ENCODE measurements around the gene EIF2B2.

The EIF2B2 gene

DNA sequence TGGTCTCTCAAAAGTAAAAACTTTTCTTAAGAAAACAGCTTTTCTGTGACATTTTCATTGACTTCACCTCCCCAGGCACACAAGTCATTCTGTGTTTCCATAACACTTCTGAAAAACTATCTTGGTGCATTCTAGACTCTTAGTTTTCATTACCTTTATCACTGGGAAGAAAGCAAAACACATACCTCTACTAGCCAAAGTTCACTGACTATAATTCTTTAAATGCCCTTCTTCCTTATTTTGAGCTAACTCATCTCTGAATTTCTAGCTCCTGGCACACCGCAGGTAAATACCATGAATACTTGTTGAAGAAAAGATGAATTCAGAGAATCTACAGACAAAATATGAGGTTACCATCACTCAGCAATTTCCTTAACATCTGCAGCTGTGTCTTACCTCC, 27.4 kb downstream of the EIF2B2 start:
- H3K4me3 ChIP-seq (ENCODE audit: insufficient read length, low read depth) = no peak overlapping the region
- H3K36me3 ChIP-seq (ENCODE audit: insufficient read depth, insufficient read length, low read length) = peaks cover 39% of the 10 kb centered on the region
- no peaks in the 10 kb centered on the region for H3K4me1 ChIP-seq (ENCODE audit: insufficient read depth, insufficient read length)
- TF ChIP-seq ZNF274 (IDR thresholded peaks at IDR 0.05; ENCODE audit: low read depth, low read length) (no peak), SUZ12 (IDR thresholded peaks at IDR 0.05; ENCODE audit: extremely low read depth, insufficient read depth, insufficient read length) (no peak), YY1 (IDR thresholded peaks at IDR 0.05; ENCODE audit: insufficient read depth, insufficient read length) (no peak)
- no peaks in the 10 kb centered on the region for H3K9me3 ChIP-seq (ENCODE audit: insufficient read depth, low read length)
- H3K9ac ChIP-seq (ENCODE audit: insufficient read length, low read depth) = no peak overlapping the region
- no peaks in the 10 kb centered on the region for H3K27me3 ChIP-seq (ENCODE audit: insufficient read depth, insufficient read length)
- no peak for DNase-seq (ENCODE audit: low read depth, low spot score)

DNA sequence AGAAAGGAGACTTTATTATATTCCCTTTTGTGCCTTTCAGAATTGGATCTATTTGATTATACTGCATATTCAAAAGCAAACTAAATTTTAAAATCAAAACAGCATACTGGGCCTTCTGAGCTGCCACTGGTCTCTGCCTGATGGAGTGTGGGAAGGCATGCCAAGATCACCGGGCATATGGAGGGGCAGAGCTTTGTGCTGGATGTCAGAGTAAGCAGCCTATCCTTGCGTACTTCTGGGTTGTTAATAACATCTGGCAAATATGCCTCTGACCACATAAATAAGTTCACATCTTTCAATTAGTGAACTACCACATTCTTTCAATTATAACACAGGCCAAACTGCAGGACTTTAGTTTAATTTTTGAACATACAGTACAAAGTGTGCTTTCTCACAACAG, 30.2 kb downstream of the EIF2B2 start:
- TF ChIP-seq YY1 (IDR thresholded peaks at IDR 0.05; ENCODE audit: insufficient read depth, insufficient read length) = no peak
- TF ChIP-seq ZNF274 (IDR thresholded peaks at IDR 0.05; ENCODE audit: low read depth, low read length) = no peak
- no peak for TF ChIP-seq SUZ12 (IDR thresholded peaks at IDR 0.05; ENCODE audit: extremely low read depth, insufficient read depth, insufficient read length)
- H3K4me1 ChIP-seq (ENCODE audit: insufficient read depth, insufficient read length) = no peaks in the 10 kb centered on the region
- no peak for DNase-seq (ENCODE audit: low read depth, low spot score)
- H3K9me3 ChIP-seq (ENCODE audit: insufficient read depth, low read length) = no peaks in the 10 kb centered on the region
- no peak overlapping the region for H3K9ac ChIP-seq (ENCODE audit: insufficient read length, low read depth)
- H3K36me3 ChIP-seq (ENCODE audit: insufficient read depth, insufficient read length, low read length) = peaks cover 37% of the 10 kb centered on the region
- no peaks in the 10 kb centered on the region for H3K27me3 ChIP-seq (ENCODE audit: insufficient read depth, insufficient read length)
- no peak overlapping the region for H3K4me3 ChIP-seq (ENCODE audit: insufficient read length, low read depth)

DNA sequence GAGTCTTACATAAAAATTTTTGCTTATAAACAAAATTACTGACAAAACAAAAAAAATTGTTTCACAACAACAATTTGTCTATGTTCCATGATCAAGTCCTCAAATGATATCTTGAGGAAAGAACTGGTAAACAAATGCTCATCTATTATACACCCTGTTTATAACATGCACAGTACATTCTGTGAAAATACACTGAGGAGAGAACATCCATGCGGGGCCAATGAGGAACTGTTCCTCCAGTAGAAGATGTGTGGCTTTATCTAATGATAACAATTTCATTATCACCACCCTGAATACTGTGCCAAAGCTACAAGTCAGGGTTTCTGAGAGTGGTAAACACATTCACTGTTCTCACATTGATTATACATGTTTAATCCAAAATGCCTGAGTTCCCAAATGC, 37.8 kb downstream of the EIF2B2 start:
- H3K9me3 ChIP-seq (ENCODE audit: insufficient read depth, low read length) = no peaks in the 10 kb centered on the region
- no peak for DNase-seq (ENCODE audit: low read depth, low spot score)
- H3K27me3 ChIP-seq (ENCODE audit: insufficient read depth, insufficient read length) = no peaks in the 10 kb centered on the region
- no peak overlapping the region for H3K4me3 ChIP-seq (ENCODE audit: insufficient read length, low read depth)
- no peak for TF ChIP-seq ZNF274 (IDR thresholded peaks at IDR 0.05; ENCODE audit: low read depth, low read length)
- no peak for TF ChIP-seq SUZ12 (IDR thresholded peaks at IDR 0.05; ENCODE audit: extremely low read depth, insufficient read depth, insufficient read length)
- TF ChIP-seq YY1 (IDR thresholded peaks at IDR 0.05; ENCODE audit: insufficient read depth, insufficient read length) = no peak
- no peak overlapping the region for H3K9ac ChIP-seq (ENCODE audit: insufficient read length, low read depth)
- no peaks in the 10 kb centered on the region for H3K4me1 ChIP-seq (ENCODE audit: insufficient read depth, insufficient read length)
- H3K36me3 ChIP-seq (ENCODE audit: insufficient read depth, insufficient read length, low read length) = peaks cover 38% of the 10 kb centered on the region

DNA sequence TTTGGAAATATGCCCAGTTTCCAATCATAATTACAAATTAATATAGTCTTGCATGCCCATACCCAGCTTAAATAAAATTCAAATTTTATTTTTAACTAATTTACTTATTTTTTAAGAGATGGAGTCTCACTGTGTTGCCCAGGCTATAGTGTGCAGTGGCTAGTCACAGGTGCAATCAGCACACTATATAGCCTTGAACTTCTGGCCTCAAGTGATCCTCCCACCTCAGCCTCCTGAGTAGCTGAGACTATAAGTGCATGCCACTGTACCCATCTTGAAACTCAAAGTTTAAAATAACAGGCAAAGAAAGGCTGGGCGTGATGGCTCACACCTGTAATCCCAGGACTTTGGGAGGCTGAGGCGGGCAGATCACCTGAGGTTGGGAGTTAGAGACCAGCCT, 38.2 kb downstream of the EIF2B2 start:
- TF ChIP-seq ZNF274 (IDR thresholded peaks at IDR 0.05; ENCODE audit: low read depth, low read length) (no peak), YY1 (IDR thresholded peaks at IDR 0.05; ENCODE audit: insufficient read depth, insufficient read length) (no peak), SUZ12 (IDR thresholded peaks at IDR 0.05; ENCODE audit: extremely low read depth, insufficient read depth, insufficient read length) (no peak)
- no peak overlapping the region for H3K4me3 ChIP-seq (ENCODE audit: insufficient read length, low read depth)
- H3K9me3 ChIP-seq (ENCODE audit: insufficient read depth, low read length) = no peaks in the 10 kb centered on the region
- no peak overlapping the region for H3K9ac ChIP-seq (ENCODE audit: insufficient read length, low read depth)
- H3K36me3 ChIP-seq (ENCODE audit: insufficient read depth, insufficient read length, low read length) = peaks cover 38% of the 10 kb centered on the region
- DNase-seq (ENCODE audit: low read depth, low spot score) = no peak
- no peaks in the 10 kb centered on the region for H3K4me1 ChIP-seq (ENCODE audit: insufficient read depth, insufficient read length)
- H3K27me3 ChIP-seq (ENCODE audit: insufficient read depth, insufficient read length) = no peaks in the 10 kb centered on the region

DNA sequence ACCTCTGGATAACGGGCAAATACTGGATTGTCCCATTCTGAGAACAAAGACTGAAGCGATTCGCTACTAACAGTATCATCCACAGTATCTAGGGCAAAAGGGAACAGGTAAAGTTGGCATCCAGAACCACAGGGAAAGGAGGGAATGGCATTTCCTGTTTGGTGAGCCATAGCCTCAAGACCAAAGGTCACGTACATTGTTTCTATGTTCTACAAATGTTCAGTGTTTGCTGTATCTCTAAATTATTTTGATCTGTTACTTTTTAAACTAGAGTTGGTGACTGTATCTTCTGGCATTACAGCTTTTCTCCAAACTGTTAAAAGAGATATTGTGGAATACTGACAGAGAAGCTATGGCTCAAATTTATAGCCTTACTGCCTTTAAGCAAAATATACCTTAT, 38.9 kb downstream of the EIF2B2 start:
- no peaks in the 10 kb centered on the region for H3K9me3 ChIP-seq (ENCODE audit: insufficient read depth, low read length)
- H3K9ac ChIP-seq (ENCODE audit: insufficient read length, low read depth) = no peak overlapping the region
- DNase-seq (ENCODE audit: low read depth, low spot score) = no peak
- no peaks in the 10 kb centered on the region for H3K4me1 ChIP-seq (ENCODE audit: insufficient read depth, insufficient read length)
- H3K36me3 ChIP-seq (ENCODE audit: insufficient read depth, insufficient read length, low read length) = peaks cover 38% of the 10 kb centered on the region
- H3K27me3 ChIP-seq (ENCODE audit: insufficient read depth, insufficient read length) = no peaks in the 10 kb centered on the region
- TF ChIP-seq YY1 (IDR thresholded peaks at IDR 0.05; ENCODE audit: insufficient read depth, insufficient read length) = no peak
- TF ChIP-seq ZNF274 (IDR thresholded peaks at IDR 0.05; ENCODE audit: low read depth, low read length) = no peak
- TF ChIP-seq SUZ12 (IDR thresholded peaks at IDR 0.05; ENCODE audit: extremely low read depth, insufficient read depth, insufficient read length) = no peak
- no peak overlapping the region for H3K4me3 ChIP-seq (ENCODE audit: insufficient read length, low read depth)

DNA sequence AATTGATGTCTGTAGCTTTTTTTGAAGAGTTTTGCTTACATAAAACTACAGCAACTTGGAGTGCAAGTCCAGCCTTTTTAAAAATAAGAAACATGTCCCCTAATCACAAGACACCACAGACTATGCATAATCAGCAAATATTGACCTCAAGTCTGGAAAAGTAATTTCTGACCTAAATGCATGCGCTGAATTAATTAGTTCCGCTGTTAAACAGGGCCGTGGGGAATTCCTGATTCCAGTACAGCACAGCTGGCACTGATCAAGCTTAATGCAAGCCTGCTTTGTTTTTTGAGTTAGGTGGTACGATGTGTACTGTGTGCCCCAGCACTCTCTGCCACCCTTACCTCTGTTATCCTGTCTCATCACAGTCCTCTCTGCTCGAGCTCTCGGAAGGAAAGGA, 39.3 kb downstream of the EIF2B2 start:
- no peaks in the 10 kb centered on the region for H3K27me3 ChIP-seq (ENCODE audit: insufficient read depth, insufficient read length)
- TF ChIP-seq YY1 (IDR thresholded peaks at IDR 0.05; ENCODE audit: insufficient read depth, insufficient read length) (no peak), SUZ12 (IDR thresholded peaks at IDR 0.05; ENCODE audit: extremely low read depth, insufficient read depth, insufficient read length) (no peak), ZNF274 (IDR thresholded peaks at IDR 0.05; ENCODE audit: low read depth, low read length) (no peak)
- H3K9ac ChIP-seq (ENCODE audit: insufficient read length, low read depth) = no peak overlapping the region
- H3K4me3 ChIP-seq (ENCODE audit: insufficient read length, low read depth) = no peak overlapping the region
- no peaks in the 10 kb centered on the region for H3K9me3 ChIP-seq (ENCODE audit: insufficient read depth, low read length)
- no peaks in the 10 kb centered on the region for H3K4me1 ChIP-seq (ENCODE audit: insufficient read depth, insufficient read length)
- no peak for DNase-seq (ENCODE audit: low read depth, low spot score)
- peaks cover 38% of the 10 kb centered on the region for H3K36me3 ChIP-seq (ENCODE audit: insufficient read depth, insufficient read length, low read length)

DNA sequence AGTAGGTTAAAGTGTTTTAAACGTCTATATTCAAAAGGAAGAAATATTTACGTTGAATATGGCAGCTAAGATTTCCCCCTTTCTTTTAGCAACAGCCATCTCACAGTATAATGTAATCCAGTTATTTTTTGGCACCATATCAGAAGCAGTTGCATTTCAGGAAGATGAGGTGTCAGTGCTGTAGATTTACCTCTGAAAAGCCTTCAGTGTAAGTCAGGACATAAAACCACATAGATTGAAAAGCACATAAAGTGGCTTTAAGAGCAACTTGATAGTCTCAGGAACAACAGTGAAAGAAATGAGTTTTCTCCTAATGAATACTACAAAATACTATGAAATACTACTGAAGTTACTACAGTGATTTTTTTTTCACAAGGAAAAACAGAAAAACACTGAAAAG, 41.6 kb downstream of the EIF2B2 start:
- H3K4me1 ChIP-seq (ENCODE audit: insufficient read depth, insufficient read length) = no peaks in the 10 kb centered on the region
- TF ChIP-seq YY1 (IDR thresholded peaks at IDR 0.05; ENCODE audit: insufficient read depth, insufficient read length) (no peak), ZNF274 (IDR thresholded peaks at IDR 0.05; ENCODE audit: low read depth, low read length) (no peak), SUZ12 (IDR thresholded peaks at IDR 0.05; ENCODE audit: extremely low read depth, insufficient read depth, insufficient read length) (no peak)
- H3K36me3 ChIP-seq (ENCODE audit: insufficient read depth, insufficient read length, low read length) = peaks cover 36% of the 10 kb centered on the region
- H3K9ac ChIP-seq (ENCODE audit: insufficient read length, low read depth) = no peak overlapping the region
- no peaks in the 10 kb centered on the region for H3K9me3 ChIP-seq (ENCODE audit: insufficient read depth, low read length)
- no peaks in the 10 kb centered on the region for H3K27me3 ChIP-seq (ENCODE audit: insufficient read depth, insufficient read length)
- no peak for DNase-seq (ENCODE audit: low read depth, low spot score)
- no peak overlapping the region for H3K4me3 ChIP-seq (ENCODE audit: insufficient read length, low read depth)

DNA sequence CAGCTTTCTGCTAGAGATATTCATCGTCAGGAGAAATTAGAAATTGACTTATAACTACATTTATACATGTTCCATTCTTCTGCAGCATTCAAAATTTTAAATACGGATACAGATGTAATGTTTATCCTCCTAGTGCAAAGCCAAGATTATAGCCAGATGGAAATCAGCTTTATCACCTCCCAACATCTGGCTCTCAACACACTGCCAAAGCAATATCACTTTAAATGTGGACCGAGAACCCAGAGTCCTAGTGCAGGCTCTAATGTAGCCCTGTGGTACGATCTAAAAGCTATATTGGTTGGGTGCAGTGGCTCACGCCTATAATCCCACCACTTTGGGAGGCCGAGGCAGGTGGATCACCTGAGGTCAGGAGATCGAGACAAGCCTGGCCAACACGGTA, 42.0 kb downstream of the EIF2B2 start:
- no peak for DNase-seq (ENCODE audit: low read depth, low spot score)
- TF ChIP-seq SUZ12 (IDR thresholded peaks at IDR 0.05; ENCODE audit: extremely low read depth, insufficient read depth, insufficient read length) (no peak), YY1 (IDR thresholded peaks at IDR 0.05; ENCODE audit: insufficient read depth, insufficient read length) (no peak), ZNF274 (IDR thresholded peaks at IDR 0.05; ENCODE audit: low read depth, low read length) (no peak)
- Histone ChIP-seq H3K4me3 (ENCODE audit: insufficient read length, low read depth) (no peak overlapping the region), H3K36me3 (ENCODE audit: insufficient read depth, insufficient read length, low read length) (peaks cover 39% of the 10 kb centered on the region), H3K9me3 (ENCODE audit: insufficient read depth, low read length) (no peaks in the 10 kb centered on the region), H3K4me1 (ENCODE audit: insufficient read depth, insufficient read length) (no peaks in the 10 kb centered on the region), H3K9ac (ENCODE audit: insufficient read length, low read depth) (no peak overlapping the region), H3K27me3 (ENCODE audit: insufficient read depth, insufficient read length) (no peaks in the 10 kb centered on the region)

Measured in NT2/D1 (cell line).